ENCODE results near the gene ALDH3B1.

ALDH3B1 gene

GRCh38 chr11:68044898-68045351 lies 34.8 kb downstream of the ALDH3B1 start:
- TF ChIP-seq, protein P1, sequence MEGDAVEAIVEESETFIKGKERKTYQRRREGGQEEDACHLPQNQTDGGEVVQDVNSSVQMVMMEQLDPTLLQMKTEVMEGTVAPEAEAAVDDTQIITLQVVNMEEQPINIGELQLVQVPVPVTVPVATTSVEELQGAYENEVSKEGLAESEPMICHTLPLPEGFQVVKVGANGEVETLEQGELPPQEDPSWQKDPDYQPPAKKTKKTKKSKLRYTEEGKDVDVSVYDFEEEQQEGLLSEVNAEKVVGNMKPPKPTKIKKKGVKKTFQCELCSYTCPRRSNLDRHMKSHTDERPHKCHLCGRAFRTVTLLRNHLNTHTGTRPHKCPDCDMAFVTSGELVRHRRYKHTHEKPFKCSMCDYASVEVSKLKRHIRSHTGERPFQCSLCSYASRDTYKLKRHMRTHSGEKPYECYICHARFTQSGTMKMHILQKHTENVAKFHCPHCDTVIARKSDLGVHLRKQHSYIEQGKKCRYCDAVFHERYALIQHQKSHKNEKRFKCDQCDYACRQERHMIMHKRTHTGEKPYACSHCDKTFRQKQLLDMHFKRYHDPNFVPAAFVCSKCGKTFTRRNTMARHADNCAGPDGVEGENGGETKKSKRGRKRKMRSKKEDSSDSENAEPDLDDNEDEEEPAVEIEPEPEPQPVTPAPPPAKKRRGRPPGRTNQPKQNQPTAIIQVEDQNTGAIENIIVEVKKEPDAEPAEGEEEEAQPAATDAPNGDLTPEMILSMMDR (IDR thresholded peaks at IDR 0.05): no peak
- Histone ChIP-seq H3K27ac (no peak overlapping the region), H3K36me3 (ENCODE audit: control insufficient read depth, insufficient read depth, low read length) (no peaks in the 10 kb centered on the region)

GRCh38 chr11:68047437-68048290 lies 37.5 kb downstream of the ALDH3B1 start:
- no peak overlapping the region for H2AFZ ChIP-seq
- H3K9ac ChIP-seq: no peak overlapping the region

More at GRCh38 chr11:68044898-68045351, 34.8 kb downstream of the ALDH3B1 start:
- Histone ChIP-seq H3K27me3 (ENCODE audit: control insufficient read depth, insufficient read depth, low read length) (no peaks in the 10 kb centered on the region), H3K9me3 (ENCODE audit: control insufficient read depth, low read length) (no peaks in the 10 kb centered on the region), H3K4me2 (ENCODE audit: low read length) (no peak overlapping the region), H3K79me2 (no peaks in the 10 kb centered on the region), H2AFZ (no peak overlapping the region), H3K9ac (no peak overlapping the region), H3K4me1 (no peaks in the 10 kb centered on the region), H3K4me3 (ENCODE audit: low read depth, low read length) (no peak overlapping the region)

GRCh38 chr11:68048681-68049508 lies 38.8 kb downstream of the ALDH3B1 start:
- Histone ChIP-seq H3K27ac (no peak overlapping the region), H3K9me3 (ENCODE audit: control insufficient read depth, low read length) (no peaks in the 10 kb centered on the region), H3K79me2 (no peaks in the 10 kb centered on the region), H3K36me3 (ENCODE audit: control insufficient read depth, insufficient read depth, low read length) (no peaks in the 10 kb centered on the region), H3K4me1 (no peaks in the 10 kb centered on the region), H2AFZ (no peak overlapping the region), H3K27me3 (ENCODE audit: control insufficient read depth, insufficient read depth, low read length) (no peaks in the 10 kb centered on the region), H3K9ac (no peak overlapping the region), H3K4me2 (ENCODE audit: low read length) (no peak overlapping the region), H3K4me3 (ENCODE audit: low read depth, low read length) (no peak overlapping the region)
- TF ChIP-seq, protein P1 (IDR thresholded peaks at IDR 0.05): no peak

More at GRCh38 chr11:68047437-68048290, 37.5 kb downstream of the ALDH3B1 start:
- TF ChIP-seq, protein P1 (IDR thresholded peaks at IDR 0.05): no peak
- Histone ChIP-seq H3K36me3 (ENCODE audit: control insufficient read depth, insufficient read depth, low read length) (no peaks in the 10 kb centered on the region), H3K27ac (no peak overlapping the region), H3K27me3 (ENCODE audit: control insufficient read depth, insufficient read depth, low read length) (no peaks in the 10 kb centered on the region), H3K79me2 (no peaks in the 10 kb centered on the region), H3K4me2 (ENCODE audit: low read length) (no peak overlapping the region), H3K9me3 (ENCODE audit: control insufficient read depth, low read length) (no peaks in the 10 kb centered on the region), H3K4me3 (ENCODE audit: low read depth, low read length) (no peak overlapping the region), H3K4me1 (no peaks in the 10 kb centered on the region)

DNA sequence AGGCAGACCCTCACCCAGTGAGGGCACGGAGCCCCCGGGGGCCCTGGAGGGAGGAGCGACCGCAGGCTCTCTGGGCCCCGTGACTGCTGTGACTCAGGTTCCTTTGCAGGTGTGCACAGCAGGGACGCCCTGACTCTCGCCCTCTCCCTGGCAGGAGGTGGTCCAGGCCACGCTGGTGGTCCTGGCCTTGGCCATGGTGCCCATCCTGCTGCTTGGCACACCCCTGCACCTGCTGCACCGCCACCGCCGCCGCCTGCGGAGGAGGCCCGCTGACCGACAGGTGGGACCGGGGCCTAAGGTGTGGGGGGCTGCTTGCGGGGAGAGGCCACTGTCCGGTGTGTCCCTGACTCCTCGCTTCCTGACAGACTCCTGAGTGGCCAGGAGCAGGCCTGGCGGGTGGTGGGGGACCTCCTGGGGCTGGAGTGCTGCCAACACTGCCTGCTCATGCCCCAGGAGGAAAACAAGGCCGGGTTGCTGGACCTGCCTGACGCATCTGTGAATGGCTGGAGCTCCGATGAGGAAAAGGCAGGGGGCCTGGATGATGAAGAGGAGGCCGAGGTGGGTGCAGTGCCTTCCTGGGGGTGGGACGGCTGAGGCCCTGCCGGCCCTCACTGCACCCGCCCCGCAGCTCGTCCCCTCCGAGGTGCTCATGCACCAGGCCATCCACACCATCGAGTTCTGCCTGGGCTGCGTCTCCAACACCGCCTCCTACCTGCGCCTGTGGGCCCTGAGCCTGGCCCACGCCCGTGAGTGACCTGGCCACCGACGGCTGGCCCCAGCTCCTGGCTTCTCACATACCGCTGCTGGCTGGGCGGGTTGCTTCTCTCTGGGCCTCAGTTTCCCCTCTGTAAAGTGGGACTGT lies 39.6 kb downstream of the ALDH3B1 start:
- no peak overlapping the region for H3K4me3 ChIP-seq (ENCODE audit: low read depth, low read length)
- no peak overlapping the region for H3K27ac ChIP-seq
- no peak overlapping the region for H3K4me2 ChIP-seq (ENCODE audit: low read length)
- no peak overlapping the region for H2AFZ ChIP-seq
- H3K9ac ChIP-seq: no peak overlapping the region
- H3K79me2 ChIP-seq: no peaks in the 10 kb centered on the region
- H3K9me3 ChIP-seq (ENCODE audit: control insufficient read depth, low read length): no peaks in the 10 kb centered on the region
- TF ChIP-seq, protein P1 (IDR thresholded peaks at IDR 0.05): no peak
- no peaks in the 10 kb centered on the region for H3K27me3 ChIP-seq (ENCODE audit: control insufficient read depth, insufficient read depth, low read length)
- no peaks in the 10 kb centered on the region for H3K4me1 ChIP-seq
- H3K36me3 ChIP-seq (ENCODE audit: control insufficient read depth, insufficient read depth, low read length): no peaks in the 10 kb centered on the region
